GM12864 (cell line): ENCODE results near the gene DPYSL5.

Experiments
- DNase-seq: peaks from one replicate; pipeline ENCODE4 v3.0.0-alpha.2; 2011; ENCODE audit warnings: low read depth
- H3K4me3 ChIP-seq: 2 replicates; pipeline ENCODE4 v1.5.1; 2011; ENCODE audit warnings: mild to moderate bottlenecking, low read depth, low read length, control low read depth
- CTCF ChIP-seq: IDR thresholded peaks from 2 replicates; pipeline ENCODE4 v1.5.1; 2011; ENCODE audit warnings: low read depth, mild to moderate bottlenecking, moderate library complexity, low read length, control low read depth, inconsistent platforms; ENCODE audit errors: missing control alignments

The DPYSL5 gene

GRCh38 chr2:26978061-26978596, 130.2 kb downstream of the DPYSL5 start:
- no peak overlapping the region for H3K4me3 ChIP-seq
- no peak for DNase-seq
- no peak for TF ChIP-seq CTCF

GRCh38 chr2:26979741-26980140, 131.8 kb downstream of the DPYSL5 start:
- no peak overlapping the region for H3K4me3 ChIP-seq
- DNase-seq: no peak
- no peak for TF ChIP-seq CTCF

GRCh38 chr2:26980971-26981370, 133.0 kb downstream of the DPYSL5 start:
- no peak overlapping the region for H3K4me3 ChIP-seq
- DNase-seq: no peak
- TF ChIP-seq CTCF: no peak

- H3K4me3 ChIP-seq: no peak overlapping the region
- TF ChIP-seq CTCF: peak; percentile 53
- DNase-seq: no peak
Measured at GRCh38 chr2:26982102-26982742, 134.3 kb downstream of the DPYSL5 start.

DNA sequence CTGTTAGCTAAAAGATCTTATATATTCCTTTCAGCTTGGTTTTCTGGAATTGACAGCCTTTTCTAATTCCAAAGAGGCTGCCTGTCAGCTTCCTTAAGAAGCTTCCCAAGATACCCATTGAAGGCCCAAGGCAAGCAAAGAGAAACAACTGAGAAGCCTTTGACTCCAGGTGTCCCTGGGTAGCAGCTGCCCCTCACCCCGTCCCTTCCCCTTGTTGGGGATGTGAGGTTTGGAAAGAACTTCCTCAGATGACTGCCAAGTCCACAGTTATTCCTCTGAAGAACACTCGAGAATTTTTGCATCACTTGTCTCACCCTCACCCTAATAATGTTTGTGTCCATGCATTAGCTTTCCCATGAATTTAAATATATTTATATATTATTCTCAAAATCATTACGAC, 135.8 kb downstream of the DPYSL5 start:
- H3K4me3 ChIP-seq: no peak overlapping the region
- TF ChIP-seq CTCF: no peak
- DNase-seq: no peak

DNA sequence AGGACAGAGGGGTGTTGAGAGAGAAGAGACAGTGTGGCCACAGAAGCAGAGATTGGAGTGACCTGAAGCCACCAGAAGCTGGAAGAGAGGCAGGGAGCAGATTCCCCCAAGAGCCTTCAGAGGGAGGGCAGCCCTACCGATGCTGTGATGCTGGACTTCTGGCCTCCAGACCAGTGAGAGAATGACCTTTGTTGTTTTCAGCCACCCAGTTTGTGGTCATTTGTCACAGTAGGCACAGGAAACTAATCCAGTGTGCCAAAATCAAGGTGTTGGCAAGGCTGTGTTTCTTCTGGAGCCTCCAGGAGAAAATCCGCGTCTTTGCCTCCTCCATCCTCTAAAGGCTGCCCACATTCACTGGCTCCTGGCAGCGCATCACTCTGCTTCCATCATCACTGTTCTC, 137.9 kb downstream of the DPYSL5 start:
- TF ChIP-seq CTCF: no peak
- no peak for DNase-seq
- no peak overlapping the region for H3K4me3 ChIP-seq

GRCh38 chr2:26986576-26986975, 138.6 kb downstream of the DPYSL5 start:
- no peak for DNase-seq
- H3K4me3 ChIP-seq: no peak overlapping the region
- no peak for TF ChIP-seq CTCF
